Measurements from ENCODE around the gene SLC22A4.

- no peak for TF ChIP-seq USF2 (IDR thresholded peaks at IDR 0.05)
- TF ChIP-seq MAX (IDR thresholded peaks at IDR 0.05): no peak
- no peak for TF ChIP-seq EP300 (IDR thresholded peaks at IDR 0.05)
- TF ChIP-seq MAFK (IDR thresholded peaks at IDR 0.05; ENCODE audit: partially characterized antibody): no peak
- no peak for TF ChIP-seq E2F6 (IDR thresholded peaks at IDR 0.05; ENCODE audit: borderline replicate concordance, low read depth)
- no peak for TF ChIP-seq CTCF (IDR thresholded peaks at IDR 0.05)
- TF ChIP-seq CHD2 (IDR thresholded peaks at IDR 0.05; ENCODE audit: low read length, partially characterized antibody): no peak
- no peak for TF ChIP-seq SMC3 (IDR thresholded peaks at IDR 0.05)
- no peak for TF ChIP-seq HOXB13 (CRISPR knock-in tag; IDR thresholded peaks at IDR 0.05; ENCODE audit: low read depth)
- TF ChIP-seq HDAC2 (IDR thresholded peaks at IDR 0.05): no peak
Observed at GRCh38 chr5:132319975-132320374, 25.8 kb downstream of the SLC22A4 start.

All from A549 (cell line).